Activated naive CD8-positive, alpha-beta T cell treated with anti-CD3 and anti-CD28 coated beads, Interleukin-2, amount 50 U/mL, for 16 hours (primary cell): ENCODE results near the gene CCT4.
"Not testable (repeated sequence)": the region's sequence is repeated elsewhere in the genome, so short reads cannot be mapped to it uniquely, and the experiment has no call there.

Experiments used
- DNase-seq: peaks from one replicate; pipeline ENCODE4 v3.0.0-alpha.2; 2020; ENCODE audit warnings: low read depth, low spot score

CCT4 gene, protein sequence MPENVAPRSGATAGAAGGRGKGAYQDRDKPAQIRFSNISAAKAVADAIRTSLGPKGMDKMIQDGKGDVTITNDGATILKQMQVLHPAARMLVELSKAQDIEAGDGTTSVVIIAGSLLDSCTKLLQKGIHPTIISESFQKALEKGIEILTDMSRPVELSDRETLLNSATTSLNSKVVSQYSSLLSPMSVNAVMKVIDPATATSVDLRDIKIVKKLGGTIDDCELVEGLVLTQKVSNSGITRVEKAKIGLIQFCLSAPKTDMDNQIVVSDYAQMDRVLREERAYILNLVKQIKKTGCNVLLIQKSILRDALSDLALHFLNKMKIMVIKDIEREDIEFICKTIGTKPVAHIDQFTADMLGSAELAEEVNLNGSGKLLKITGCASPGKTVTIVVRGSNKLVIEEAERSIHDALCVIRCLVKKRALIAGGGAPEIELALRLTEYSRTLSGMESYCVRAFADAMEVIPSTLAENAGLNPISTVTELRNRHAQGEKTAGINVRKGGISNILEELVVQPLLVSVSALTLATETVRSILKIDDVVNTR

GRCh38 chr2:61888267-61889055 lies at the start of gene CCT4:
Gene CCT4, minus strand, starts transcription at chr2:61888656. Its CDS starts 149 bp downstream, at chr2:61888507.
- DNase-seq: peak; percentile 74

GRCh38 chr2:61937886-61938285 lies 49.4 kb upstream of the CCT4 start:
- DNase-seq: no peak

GRCh38 chr2:61937098-61937497 lies 48.6 kb upstream of the CCT4 start:
- no peak for DNase-seq

DNA sequence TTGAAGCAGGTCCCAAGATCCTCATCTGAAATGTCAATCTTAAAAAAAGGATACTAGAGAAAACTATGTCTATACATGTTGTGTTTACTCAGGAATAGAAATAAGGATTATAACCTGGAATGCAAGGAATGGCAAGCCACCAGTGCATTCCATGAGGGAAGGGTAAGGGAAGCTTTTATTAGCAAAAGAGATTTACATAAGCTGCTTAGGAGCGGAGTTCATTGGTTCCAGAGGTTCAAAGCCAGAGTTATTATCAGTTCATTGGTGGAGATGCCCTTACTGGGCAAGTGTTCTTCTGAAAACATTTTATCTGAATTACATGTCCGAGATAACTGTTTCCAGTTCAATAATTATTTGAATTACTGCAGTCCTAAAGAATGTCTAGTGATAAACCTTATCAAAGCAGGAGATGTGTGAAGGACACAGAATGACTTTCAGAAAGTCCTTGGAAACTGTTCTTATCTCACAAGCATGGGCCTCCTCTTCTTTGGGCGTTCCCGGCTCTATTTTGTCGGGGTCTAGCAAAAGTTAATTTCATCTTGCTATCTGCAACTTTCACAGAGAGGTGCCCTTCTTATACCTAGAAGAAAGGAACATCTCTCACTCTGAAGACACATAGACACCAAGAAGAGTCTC lies 40.5 kb upstream of the CCT4 start:
- DNase-seq: no peak

GRCh38 chr2:61926531-61927477 lies 38.3 kb upstream of the CCT4 start:
- DNase-seq: no peak

- DNase-seq: no peak
Measured at GRCh38 chr2:61924895-61925663, 36.6 kb upstream of the CCT4 start.

- DNase-seq: no peak
Measured at GRCh38 chr2:61922714-61923113, 34.3 kb upstream of the CCT4 start.

DNA sequence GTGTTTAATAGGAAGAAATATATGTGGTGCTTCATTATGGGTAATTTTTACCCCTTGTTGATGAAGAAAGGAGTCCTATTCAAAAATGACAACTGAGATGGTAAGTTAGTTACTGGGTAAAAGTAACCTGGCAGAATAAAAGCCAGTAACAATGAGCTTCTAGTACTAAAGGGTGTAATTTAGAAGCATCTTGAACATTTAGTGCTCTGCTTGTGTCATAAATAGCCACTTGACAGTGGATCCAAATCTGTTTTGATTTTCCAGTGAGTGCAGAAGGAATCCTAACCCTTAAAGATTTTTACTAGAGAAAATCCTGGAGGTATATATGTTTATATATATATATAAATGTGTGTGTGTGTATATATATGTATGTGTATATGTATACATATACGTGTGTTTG lies 32.1 kb upstream of the CCT4 start:
- no peak for DNase-seq

DNA sequence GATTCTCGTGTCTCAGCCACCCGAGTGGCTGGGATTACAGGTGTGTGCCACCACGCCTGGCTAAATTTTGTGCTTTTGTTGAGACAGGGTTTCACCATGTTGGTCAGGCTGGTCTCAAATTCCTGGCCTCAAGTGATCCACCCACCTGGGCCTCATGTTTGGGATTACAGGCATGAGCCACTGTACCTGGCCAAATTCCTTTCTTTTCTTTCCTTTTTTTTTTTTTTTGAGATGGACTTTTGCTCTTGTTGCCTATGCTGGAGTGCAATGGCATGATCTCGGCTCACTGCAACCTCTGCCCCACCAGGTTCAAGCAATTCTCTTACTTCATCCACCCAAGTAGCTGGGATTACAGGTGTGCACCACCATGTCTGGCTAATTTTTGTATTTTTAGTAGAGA lies 26.3 kb upstream of the CCT4 start:
- not testable (repeated sequence) for DNase-seq

DNA sequence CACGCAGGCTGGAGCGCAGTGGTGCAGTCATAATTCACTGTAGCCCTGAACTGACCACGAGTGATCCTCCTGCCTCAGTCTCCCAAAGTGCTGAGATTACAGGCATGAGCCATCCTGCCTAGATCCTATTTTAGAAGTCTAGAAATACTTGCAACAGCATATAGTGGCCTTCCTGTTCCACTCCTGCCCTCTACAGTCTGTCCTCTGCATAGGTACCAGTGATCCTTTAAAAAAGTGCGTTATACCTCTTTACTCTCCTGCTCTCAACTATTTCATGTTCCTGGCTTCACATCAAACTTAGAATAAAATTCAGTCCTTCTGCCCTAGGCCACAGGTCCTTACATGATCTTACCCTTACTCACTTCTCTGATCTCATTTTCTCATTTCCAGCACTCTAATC lies 23.1 kb upstream of the CCT4 start:
- DNase-seq: no peak

DNA sequence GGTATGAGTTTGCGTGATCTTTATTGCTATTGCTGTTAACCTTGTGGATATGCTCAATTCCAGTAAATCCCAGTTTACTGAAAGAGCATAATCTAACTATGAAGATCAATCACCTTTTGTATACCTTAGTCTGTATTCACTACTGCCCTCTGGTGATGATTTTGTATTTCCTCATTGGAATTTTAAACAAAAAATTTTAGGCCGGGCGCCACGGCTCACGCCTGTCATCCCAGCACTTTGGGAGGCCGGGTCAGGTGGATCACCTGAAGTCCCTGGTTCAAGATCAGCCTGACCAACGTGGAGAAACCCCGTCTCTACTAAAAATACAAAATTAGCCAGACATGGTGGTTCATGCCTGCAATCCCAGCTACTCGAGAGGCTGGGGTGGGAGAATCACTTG lies 22.1 kb upstream of the CCT4 start:
- no peak for DNase-seq

GRCh38 chr2:61909116-61909515 lies 20.7 kb upstream of the CCT4 start:
- no peak for DNase-seq

DNA sequence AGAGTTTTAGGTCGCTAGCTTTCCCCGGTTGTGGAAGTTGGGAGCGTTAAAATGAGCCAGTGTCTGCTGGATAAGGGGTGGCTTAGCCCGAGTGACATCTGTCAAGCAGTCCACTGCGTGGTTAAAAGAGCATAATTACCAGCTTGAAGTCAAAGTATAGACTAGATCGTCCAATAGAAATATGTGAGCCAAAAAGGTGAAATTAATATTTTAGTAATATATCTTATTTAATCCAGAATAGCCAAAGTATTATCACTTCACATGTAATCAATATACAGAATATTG lies 17.7 kb upstream of the CCT4 start:
- no peak for DNase-seq

GRCh38 chr2:61905372-61906185 lies 17.1 kb upstream of the CCT4 start, which contains the start of gene COMMD1:
Gene COMMD1, plus strand, starts transcription at chr2:61905674. Its CDS starts 5 bp downstream, at chr2:61905679.
- DNase-seq: peak; percentile 67

GRCh38 chr2:61900281-61900680 lies 11.8 kb upstream of the CCT4 start:
- DNase-seq: no peak

DNA sequence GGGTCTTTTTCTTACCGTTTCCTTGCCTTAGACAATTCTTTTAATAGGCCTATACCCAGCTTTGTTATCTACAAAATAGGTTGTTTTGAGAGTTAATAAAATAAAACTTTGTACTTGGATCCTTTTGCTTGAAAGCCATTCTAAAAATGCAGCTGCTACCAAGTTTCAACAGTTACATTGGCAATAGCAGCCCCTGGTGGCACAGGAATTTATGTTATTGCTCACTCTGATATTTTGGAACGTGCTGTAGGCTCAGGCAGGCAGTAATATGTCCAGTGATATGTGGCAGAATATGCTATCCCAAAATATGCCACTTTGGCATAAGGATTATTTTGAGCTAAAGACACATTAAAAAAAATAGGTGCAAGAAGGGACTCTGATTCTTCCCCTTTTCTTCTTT lies 10.4 kb upstream of the CCT4 start:
- DNase-seq: no peak

- no peak for DNase-seq
Measured at GRCh38 chr2:61887717-61888266, 664 bp downstream of the CCT4 start.

DNA sequence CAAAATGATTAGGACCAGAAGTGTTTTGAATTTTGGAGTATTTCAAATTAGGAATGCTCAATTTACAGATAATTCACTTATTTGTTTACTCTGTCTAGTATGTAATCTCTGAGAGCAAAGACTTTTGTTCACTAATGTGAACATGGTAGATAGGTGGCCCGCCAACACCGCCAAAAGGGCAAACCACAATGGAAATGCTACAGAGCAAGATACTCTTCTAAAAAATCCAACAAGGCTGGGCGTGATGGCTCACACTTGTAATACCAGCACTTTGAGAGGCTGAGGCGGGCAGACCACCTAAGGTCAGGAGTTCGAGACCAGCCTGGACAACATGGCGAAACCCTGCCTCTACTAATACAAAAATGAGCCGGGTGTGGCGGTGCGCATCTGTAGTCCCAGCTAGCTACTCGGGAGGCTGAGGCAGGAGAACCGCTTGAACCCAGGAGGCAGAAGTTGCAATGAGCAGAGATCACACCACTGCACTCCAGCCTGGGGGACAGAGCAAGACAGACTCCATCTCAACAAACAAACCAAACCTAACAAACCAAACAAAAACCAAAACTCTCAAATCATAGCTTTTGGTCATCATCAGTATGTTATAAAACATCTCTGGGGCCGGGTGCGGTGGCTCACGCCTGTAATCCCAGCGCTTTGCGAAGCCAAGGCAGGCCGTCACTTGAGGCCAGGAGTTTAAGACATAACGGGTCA lies 2.4 kb downstream of the CCT4 start:
- DNase-seq: no peak

DNA sequence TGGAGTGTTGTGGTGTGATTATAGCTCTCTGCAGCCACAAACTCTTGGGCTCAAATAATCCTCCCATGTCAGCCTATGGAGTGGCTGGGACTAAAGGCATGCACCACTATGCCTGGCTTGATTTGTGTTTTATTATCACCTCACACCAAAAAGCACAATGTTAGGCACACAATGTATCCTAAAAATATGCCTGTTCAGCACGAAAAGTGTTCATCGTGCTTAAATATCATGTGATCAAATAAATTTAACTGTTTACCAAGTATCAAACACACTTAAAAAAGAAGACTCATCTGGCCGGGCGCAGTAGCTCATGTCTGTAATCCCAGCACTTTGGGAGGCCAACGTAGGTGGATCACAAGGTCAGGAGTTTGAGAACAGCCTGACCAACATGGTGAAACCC lies 5.6 kb downstream of the CCT4 start:
- DNase-seq: no peak
